Hepatocyte (in vitro differentiated cells): ENCODE results near the gene PRKCSH.

Source experiments
- CTCF ChIP-seq: fragments of 200-600 bp; sonication (generic); IDR thresholded peaks from 2 replicates; pipeline ENCODE4 v1.5.1; 2016; ENCODE audit warnings: antibody characterized with exemption, mild to moderate bottlenecking; ENCODE audit not compliant: poor library complexity
- EZH2 ChIP-seq: fragments of 200-600 bp; sonication (generic); IDR thresholded peaks from 2 replicates; pipeline ENCODE4 v1.6.1; 2016; ENCODE audit warnings: antibody characterized with exemption, mild to moderate bottlenecking, borderline replicate concordance

- TF ChIP-seq CTCF (no peak), EZH2 (no peak)
Measured at GRCh38 chr19:11446271-11446651, 10.8 kb downstream of the PRKCSH start.
